Prostate gland (tissue), 2 donors: ENCODE data around the gene DCLK2. TPM values are rescaled to one million over a fixed set of nuclear protein-coding genes. Genes with fewer than 3 reads are reported as not detected.

ENCODE experiments used
- DNase-seq: peaks from one replicate; pipeline ENCODE4 v3.0.0-alpha.2; 2019; ENCODE audit warnings: low spot score
- H3K27ac ChIP-seq, 2 donors: fragments of 200-600 bp; sonication (generic); 2 replicates each; pipeline ENCODE4 v1.5.1; 2017 to 2019
- H3K27me3 ChIP-seq: fragments of 200-600 bp; sonication (generic); replicated peaks from 2 replicates; pipeline ENCODE4 v1.5.1; 2019; ENCODE audit not compliant: insufficient read depth
- H3K36me3 ChIP-seq, 2 donors: fragments of 200-600 bp; sonication (generic); 1 replicate in 1 of 2; 2 replicates in 1 of 2; pipeline versions ENCODE4 v1.5.1 to v1.8.1; 2017 to 2019
- H3K4me1 ChIP-seq: fragments of 200-600 bp; sonication (generic); replicated peaks from 2 replicates; pipeline ENCODE4 v1.5.1; 2019
- H3K4me3 ChIP-seq, 2 donors: fragments of 200-600 bp; sonication (generic); 2 replicates each; pipeline ENCODE4 v1.5.1; 2017 to 2019
- H3K9me3 ChIP-seq: fragments of 200-600 bp; sonication (generic); 2 replicates; pipeline ENCODE4 v1.5.1; 2017
- POLR2A ChIP-seq: fragments of 450-650 bp; IDR thresholded peaks from one replicate; pipeline ENCODE4 v1.6.1; 2016; ENCODE audit warnings: antibody characterized with exemption, mild to moderate bottlenecking
- POLR2AphosphoS5 ChIP-seq: sonication (generic); formaldehyde crosslinking; IDR thresholded peaks from one replicate; pipeline ENCODE4 v1.6.1; 2017; ENCODE audit warnings: antibody characterized with exemption
- WGBS: methylation state at CpG from one replicate; pipeline ENCODE4 v1.1.5; 2018; 5-methylcytosine and 5-hydroxymethylcytosine counted together
- intact Hi-C: fragments of 100-400 bp; cut with DNase I; formaldehyde crosslinking; loops from one replicate; pipeline ENCODE4 v1.14.2; 2022
- total RNA-seq, 2 donors: library from RNA; depleted of rRNA; stranded (reverse); fragments of >200 nt; gene quantifications; one replicate each; pipeline ENCODE4 v1.1.0, GENCODE V29; 2016
- TF ChIP-seq, protein P1 (sequence below), 4 experiments: fragments of 200-600 bp in 2 of 4; fragments of 450-650 bp in 2 of 4; sonication (generic) in 2 of 4; IDR thresholded peaks; 1 replicate in 3 of 4; 2 replicates in 1 of 4; pipeline ENCODE4 v1.5.1; 2016 to 2019; ENCODE audit warnings: antibody characterized with exemption in 4 of 4, mild to moderate bottlenecking in 2 of 4, moderate library complexity in 2 of 4

DCLK2 gene
- total RNA-seq, 2 donors from 2014 or later = 3.3 to 18.6 TPM

DNA sequence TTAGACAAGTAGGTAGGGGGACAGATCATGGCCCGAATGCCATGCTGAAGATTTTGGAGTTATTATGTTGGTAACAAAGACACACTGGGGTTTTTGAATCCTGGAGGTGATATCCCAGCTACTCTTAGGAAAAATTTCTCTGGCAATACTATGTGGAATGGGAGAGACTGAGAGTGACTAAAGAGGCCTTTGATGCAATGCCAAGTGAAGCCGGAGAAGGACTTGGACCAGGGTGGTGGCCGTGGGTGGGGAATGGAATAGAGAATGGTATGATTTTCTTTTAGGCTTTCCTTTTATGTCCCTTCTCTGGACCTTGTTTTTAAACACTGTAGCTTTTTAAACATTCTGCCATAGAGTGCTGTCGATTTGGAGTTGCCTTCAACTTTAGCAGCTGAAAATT is 141.6 kb downstream of the DCLK2 start:
- Histone ChIP-seq H3K27ac (no peak overlapping the region), H3K4me3 (no peak overlapping the region), H3K9me3 (no peaks in the 10 kb centered on the region), H3K4me1 (no peaks in the 10 kb centered on the region), H3K27me3 (no peaks in the 10 kb centered on the region), H3K36me3 (no peaks in the 10 kb centered on the region)
- DNase-seq = no peak
- no peak for TF ChIP-seq POLR2A
- no peak for TF ChIP-seq POLR2AphosphoS5
- TF ChIP-seq, protein P1, sequence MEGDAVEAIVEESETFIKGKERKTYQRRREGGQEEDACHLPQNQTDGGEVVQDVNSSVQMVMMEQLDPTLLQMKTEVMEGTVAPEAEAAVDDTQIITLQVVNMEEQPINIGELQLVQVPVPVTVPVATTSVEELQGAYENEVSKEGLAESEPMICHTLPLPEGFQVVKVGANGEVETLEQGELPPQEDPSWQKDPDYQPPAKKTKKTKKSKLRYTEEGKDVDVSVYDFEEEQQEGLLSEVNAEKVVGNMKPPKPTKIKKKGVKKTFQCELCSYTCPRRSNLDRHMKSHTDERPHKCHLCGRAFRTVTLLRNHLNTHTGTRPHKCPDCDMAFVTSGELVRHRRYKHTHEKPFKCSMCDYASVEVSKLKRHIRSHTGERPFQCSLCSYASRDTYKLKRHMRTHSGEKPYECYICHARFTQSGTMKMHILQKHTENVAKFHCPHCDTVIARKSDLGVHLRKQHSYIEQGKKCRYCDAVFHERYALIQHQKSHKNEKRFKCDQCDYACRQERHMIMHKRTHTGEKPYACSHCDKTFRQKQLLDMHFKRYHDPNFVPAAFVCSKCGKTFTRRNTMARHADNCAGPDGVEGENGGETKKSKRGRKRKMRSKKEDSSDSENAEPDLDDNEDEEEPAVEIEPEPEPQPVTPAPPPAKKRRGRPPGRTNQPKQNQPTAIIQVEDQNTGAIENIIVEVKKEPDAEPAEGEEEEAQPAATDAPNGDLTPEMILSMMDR (IDR thresholded peaks at IDR 0.05) = no peak
- 50% methylated on average over 4 of the region's 4 CpGs for WGBS
- intact Hi-C loops = loop anchor here (5.0 to 10.0 kb wide), 2 partner anchors 85 to 143 kb away; partner anchors contain the start of gene DCLK2

DNA sequence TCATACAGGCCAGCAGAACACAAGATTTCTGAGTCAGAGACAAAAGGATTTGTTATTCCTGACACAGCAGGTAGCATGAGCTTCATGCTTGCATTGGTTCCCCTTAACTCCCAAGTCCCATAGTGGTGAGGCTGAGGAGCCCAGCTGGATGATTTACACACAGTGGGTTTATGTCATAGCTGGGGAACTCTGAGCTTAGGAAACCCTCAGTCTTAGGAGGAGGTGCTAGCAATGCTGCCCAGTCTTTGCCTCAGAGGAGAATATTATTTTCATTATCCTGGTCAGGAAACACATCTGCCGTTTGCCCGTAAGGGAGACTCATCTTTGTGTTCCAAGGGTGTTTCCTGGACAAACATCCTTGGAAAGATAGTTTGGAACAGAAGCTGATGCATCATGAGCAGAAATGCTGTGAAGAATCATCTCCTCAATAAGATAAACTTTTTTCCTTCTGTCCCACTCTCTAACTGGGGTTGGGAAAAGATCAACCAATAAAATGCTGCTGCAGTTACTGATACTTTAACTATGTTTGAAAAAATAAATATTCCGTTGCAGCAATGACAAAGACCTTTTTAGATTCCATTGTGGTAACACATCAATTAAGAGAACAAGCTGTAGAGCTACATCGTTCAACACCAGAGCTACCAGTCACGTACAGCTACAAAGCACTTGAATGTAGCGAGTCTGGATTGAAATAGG is 146.8 kb downstream of the DCLK2 start:
- intact Hi-C loops = no loop called here
- Histone ChIP-seq H3K27ac (no peak overlapping the region), H3K4me1 (no peaks in the 10 kb centered on the region), H3K9me3 (no peaks in the 10 kb centered on the region), H3K27me3 (no peaks in the 10 kb centered on the region), H3K36me3 (no peaks in the 10 kb centered on the region), H3K4me3 (no peak overlapping the region)
- DNase-seq = no peak
- TF ChIP-seq, protein P1 (IDR thresholded peaks at IDR 0.05) = no peak
- TF ChIP-seq POLR2AphosphoS5 (no peak), POLR2A (no peak)
- 61% methylated on average over 6 of the region's 6 CpGs for WGBS

DNA sequence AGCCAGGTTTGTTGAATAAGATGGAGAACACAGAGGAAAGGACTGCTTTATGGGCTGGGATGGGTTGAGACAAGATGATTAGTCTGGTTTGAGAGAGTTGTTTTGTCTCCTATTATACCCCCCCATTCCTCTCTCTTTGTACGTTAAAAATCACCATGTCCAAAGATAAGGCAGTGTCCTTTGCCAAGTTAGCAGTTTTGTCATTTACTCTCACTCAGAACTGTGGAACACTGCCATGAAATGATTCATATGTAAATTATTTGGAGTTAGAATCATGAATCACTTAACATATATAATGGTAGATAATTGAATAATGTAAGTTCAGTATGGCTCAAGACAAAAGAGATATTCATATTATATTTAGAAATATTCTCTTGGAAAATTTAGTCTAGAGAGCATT is 151.3 kb downstream of the DCLK2 start:
- Histone ChIP-seq H3K27me3 (no peaks in the 10 kb centered on the region), H3K4me1 (no peaks in the 10 kb centered on the region), H3K4me3 (no peak overlapping the region), H3K27ac (no peak overlapping the region), H3K36me3 (no peaks in the 10 kb centered on the region), H3K9me3 (no peaks in the 10 kb centered on the region)
- DNase-seq = no peak
- WGBS = 13% methylated on average over 1 of the region's 1 CpG
- TF ChIP-seq POLR2AphosphoS5 (no peak), POLR2A (no peak)
- TF ChIP-seq, protein P1 (IDR thresholded peaks at IDR 0.05) = no peak
- intact Hi-C loops = no loop called here

DNA sequence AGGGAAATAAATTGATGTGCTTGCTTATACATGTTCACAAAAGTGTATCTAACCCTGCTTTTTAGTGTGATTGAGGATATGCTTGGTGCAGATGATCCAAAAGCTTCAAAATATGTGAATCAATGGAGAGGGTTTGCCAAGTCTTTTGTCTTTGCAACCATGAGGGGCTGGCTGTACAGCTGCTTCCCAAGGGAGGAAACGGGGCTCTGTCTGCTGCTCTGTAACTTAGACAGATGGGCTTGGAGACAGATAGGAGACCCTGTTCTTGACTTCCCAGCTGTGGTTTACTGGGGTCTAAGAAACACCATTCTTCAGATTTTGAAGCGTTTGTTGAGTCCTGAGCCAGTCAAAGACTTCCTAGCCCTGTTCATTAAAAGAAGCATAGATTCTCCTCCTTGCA is 152.3 kb downstream of the DCLK2 start:
- Histone ChIP-seq H3K36me3 (no peaks in the 10 kb centered on the region), H3K4me3 (no peak overlapping the region), H3K4me1 (no peaks in the 10 kb centered on the region), H3K9me3 (no peaks in the 10 kb centered on the region), H3K27me3 (no peaks in the 10 kb centered on the region), H3K27ac (no peak overlapping the region)
- intact Hi-C loops = no loop called here
- 84% methylated on average over 2 of the region's 2 CpGs for WGBS
- TF ChIP-seq, protein P1 (IDR thresholded peaks at IDR 0.05) = no peak
- no peak for TF ChIP-seq POLR2AphosphoS5
- no peak for TF ChIP-seq POLR2A
- no peak for DNase-seq

DNA sequence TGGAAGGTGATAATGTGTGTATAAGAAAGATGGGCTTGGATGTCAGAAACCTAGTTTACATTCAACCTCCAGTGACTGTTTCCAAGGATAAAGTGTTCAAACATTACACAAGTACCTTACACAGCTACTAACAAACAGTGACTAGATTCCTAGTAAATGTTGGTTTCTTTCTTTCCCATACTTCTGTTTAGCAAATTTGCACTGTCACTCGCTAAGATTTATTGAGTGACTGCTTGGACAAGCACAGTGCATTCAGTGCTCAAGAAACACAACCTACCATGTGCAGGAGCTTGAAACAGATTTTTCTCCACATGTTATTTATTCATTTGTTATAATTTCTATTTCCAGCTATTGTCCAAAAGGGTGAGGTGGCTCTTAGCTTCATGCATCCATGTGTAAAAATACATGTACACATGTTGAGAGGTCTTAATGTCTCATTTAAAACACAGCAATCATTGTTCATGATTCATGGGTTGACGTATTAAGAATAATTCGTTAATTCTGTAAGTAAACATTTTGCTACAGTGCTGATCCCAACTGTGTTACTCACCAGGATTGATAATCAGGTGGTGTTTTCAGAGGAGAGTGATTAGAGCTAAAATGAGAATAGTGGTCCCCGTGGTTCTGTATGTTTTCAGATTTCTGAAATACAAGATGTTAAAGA is 153.0 kb downstream of the DCLK2 start:
- no peak for TF ChIP-seq POLR2AphosphoS5
- TF ChIP-seq POLR2A = no peak
- TF ChIP-seq, protein P1 (IDR thresholded peaks at IDR 0.05) = no peak
- Histone ChIP-seq H3K4me3 (no peak overlapping the region), H3K36me3 (no peaks in the 10 kb centered on the region), H3K27me3 (no peaks in the 10 kb centered on the region), H3K4me1 (no peaks in the 10 kb centered on the region), H3K27ac (no peak overlapping the region), H3K9me3 (no peaks in the 10 kb centered on the region)
- DNase-seq = no peak
- intact Hi-C loops = no loop called here
- WGBS = 86% methylated on average over 4 of the region's 4 CpGs
